Cardiac muscle cell (in vitro differentiated cells and primary cell): Measurements from ENCODE around the gene ADAMTS4. TPM values are rescaled to one million over a fixed set of nuclear protein-coding genes. Genes with fewer than 3 reads are reported as not detected.

Experiments
- DNase-seq, 2 donors: peaks; one replicate each; pipeline versions ENCODE4 v3.0.0 to v3.0.0-alpha.2; 2010 to 2017; ENCODE audit warnings: low read depth in 1 of 2, low spot score in 1 of 2
- H3K27ac ChIP-seq: fragments of 200-600 bp; sonication (generic); 2 replicates; pipeline ENCODE4 v1.5.1; 2016
- H3K27me3 ChIP-seq: fragments of 200-600 bp; sonication (generic); 2 replicates; pipeline ENCODE4 v1.6.0; 2016; ENCODE audit warnings: control low read depth
- H3K36me3 ChIP-seq: fragments of 200-600 bp; sonication (generic); 2 replicates; pipeline ENCODE4 v1.5.1; 2016; ENCODE audit warnings: control low read depth
- H3K4me1 ChIP-seq: fragments of 200-600 bp; sonication (generic); 2 replicates; pipeline ENCODE4 v1.8.1; 2017; ENCODE audit warnings: low read depth, mild to moderate bottlenecking, mixed run types
- H3K4me3 ChIP-seq: fragments of 200-600 bp; sonication (generic); 2 replicates; pipeline ENCODE4 v1.5.1; 2016; ENCODE audit warnings: mild to moderate bottlenecking
- H3K9me3 ChIP-seq: fragments of 200-600 bp; sonication (generic); 2 replicates; pipeline ENCODE4 v1.5.1; 2017; ENCODE audit warnings: low read depth, mild to moderate bottlenecking, control low read depth
- CTCF ChIP-seq: IDR thresholded peaks from 2 replicates; pipeline ENCODE4 v1.5.1; 2012; ENCODE audit warnings: low read depth, mild to moderate bottlenecking, low read length
- polyA plus RNA-seq: library from polyadenylated mRNA; unstranded; fragments of >200 nt; fragmentation: Nextera tagmentation; extraction: Ambion mirVana; gene quantifications from 2 replicates; pipeline ENCODE4 v1.2.1, GENCODE V29; 2016
- total RNA-seq: library from RNA; depleted of rRNA; stranded (reverse); fragments of >200 nt; gene quantifications from 2 replicates; pipeline ENCODE4 v1.2.3, GENCODE V29; 2016

Gene ADAMTS4
- total and polyA plus RNA-seq, 2 experiments from 2014 or later: 1.9 to 4.0 TPM

GRCh38 chr1:161172776-161173376, 26.0 kb downstream of the ADAMTS4 start:
- no peak overlapping the region for H3K4me3 ChIP-seq
- H3K36me3 ChIP-seq: peaks cover 37% of the 10 kb centered on the region
- peak in 1 of 2 donors; percentile 91 for DNase-seq
- H3K9me3 ChIP-seq: no peaks in the 10 kb centered on the region
- H3K27ac ChIP-seq: no peak overlapping the region
- H3K27me3 ChIP-seq: no peaks in the 10 kb centered on the region
- no peak for TF ChIP-seq CTCF
- no peaks in the 10 kb centered on the region for H3K4me1 ChIP-seq

DNA sequence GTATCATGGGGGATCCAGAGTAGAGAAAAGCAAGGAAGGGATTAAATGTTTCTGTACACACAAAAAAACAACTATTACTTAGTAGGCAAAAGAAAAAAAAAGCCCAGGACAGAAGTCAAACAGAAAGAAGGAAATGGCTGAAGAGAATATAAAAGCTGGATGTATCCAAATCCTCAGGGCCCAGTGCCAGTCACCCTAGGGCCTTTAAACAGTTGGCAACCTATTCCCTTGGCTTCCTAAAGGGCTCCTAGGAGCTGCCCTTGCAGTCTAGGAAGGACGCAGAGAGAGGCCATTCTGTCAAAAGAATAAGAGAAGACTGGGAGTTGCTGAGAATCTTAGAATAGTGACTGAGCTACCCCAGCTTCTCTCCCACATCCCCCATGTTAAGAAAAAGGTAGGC, 26.5 kb downstream of the ADAMTS4 start:
- H3K27ac ChIP-seq: no peak overlapping the region
- DNase-seq: no peak
- no peaks in the 10 kb centered on the region for H3K27me3 ChIP-seq
- H3K4me3 ChIP-seq: no peak overlapping the region
- H3K4me1 ChIP-seq: no peaks in the 10 kb centered on the region
- no peaks in the 10 kb centered on the region for H3K9me3 ChIP-seq
- TF ChIP-seq CTCF: no peak
- peaks cover 37% of the 10 kb centered on the region for H3K36me3 ChIP-seq

- no peaks in the 10 kb centered on the region for H3K9me3 ChIP-seq
- H3K27ac ChIP-seq: no peak overlapping the region
- DNase-seq: no peak
- no peak overlapping the region for H3K4me3 ChIP-seq
- TF ChIP-seq CTCF: no peak
- H3K4me1 ChIP-seq: no peaks in the 10 kb centered on the region
- H3K36me3 ChIP-seq: peaks cover 37% of the 10 kb centered on the region
- no peaks in the 10 kb centered on the region for H3K27me3 ChIP-seq
These were observed 27.2 kb downstream of the ADAMTS4 start for GRCh38 chr1:161171696-161172095.

- peak; percentile 15 for TF ChIP-seq CTCF
- Histone ChIP-seq H3K27ac (no peak overlapping the region), H3K4me3 (no peak overlapping the region), H3K4me1 (no peaks in the 10 kb centered on the region), H3K27me3 (no peaks in the 10 kb centered on the region), H3K9me3 (no peaks in the 10 kb centered on the region), H3K36me3 (peaks cover 37% of the 10 kb centered on the region)
- DNase-seq: no peak
These were observed 27.7 kb downstream of the ADAMTS4 start for GRCh38 chr1:161171191-161171590.

GRCh38 chr1:161168906-161169305, 29.9 kb downstream of the ADAMTS4 start:
- no peak overlapping the region for H3K4me3 ChIP-seq
- no peak for TF ChIP-seq CTCF
- no peaks in the 10 kb centered on the region for H3K4me1 ChIP-seq
- H3K27me3 ChIP-seq: no peaks in the 10 kb centered on the region
- no peak for DNase-seq
- H3K36me3 ChIP-seq: peaks cover 30% of the 10 kb centered on the region
- H3K9me3 ChIP-seq: no peaks in the 10 kb centered on the region
- no peak overlapping the region for H3K27ac ChIP-seq
